ENCODE results near the gene GFI1.

- TF ChIP-seq CTCF (IDR thresholded peaks at IDR 0.05) (no peak), POLR2A (IDR thresholded peaks at IDR 0.05) (no peak), POLR2AphosphoS5 (IDR thresholded peaks at IDR 0.05) (no peak)
These were observed 2.1 kb upstream of the GFI1 start for GRCh38 chr1:92488832-92489231.

All from breast epithelium (tissue), 3 donors.